ENCODE data around the gene IGFALS.

DNA sequence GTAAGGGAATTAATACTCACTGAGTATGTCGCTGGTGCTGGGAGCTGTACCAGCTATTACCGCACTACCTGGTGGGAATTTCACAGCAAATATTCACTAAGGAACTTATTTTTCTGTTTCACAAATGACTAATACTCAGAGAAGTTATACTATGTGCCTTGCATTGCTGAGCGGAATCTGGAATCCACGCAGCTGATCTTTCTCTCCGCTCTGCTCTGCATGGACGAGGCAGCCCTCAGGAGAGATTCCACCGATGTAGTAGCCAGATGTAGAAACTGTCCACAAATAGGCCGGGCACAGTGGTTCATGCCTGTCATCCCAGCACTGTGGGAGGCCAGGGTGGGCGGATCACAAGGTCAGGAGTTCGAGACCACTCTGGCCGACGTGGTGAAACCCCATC is 39.3 kb downstream of the IGFALS start:
- TF ChIP-seq, protein P1, sequence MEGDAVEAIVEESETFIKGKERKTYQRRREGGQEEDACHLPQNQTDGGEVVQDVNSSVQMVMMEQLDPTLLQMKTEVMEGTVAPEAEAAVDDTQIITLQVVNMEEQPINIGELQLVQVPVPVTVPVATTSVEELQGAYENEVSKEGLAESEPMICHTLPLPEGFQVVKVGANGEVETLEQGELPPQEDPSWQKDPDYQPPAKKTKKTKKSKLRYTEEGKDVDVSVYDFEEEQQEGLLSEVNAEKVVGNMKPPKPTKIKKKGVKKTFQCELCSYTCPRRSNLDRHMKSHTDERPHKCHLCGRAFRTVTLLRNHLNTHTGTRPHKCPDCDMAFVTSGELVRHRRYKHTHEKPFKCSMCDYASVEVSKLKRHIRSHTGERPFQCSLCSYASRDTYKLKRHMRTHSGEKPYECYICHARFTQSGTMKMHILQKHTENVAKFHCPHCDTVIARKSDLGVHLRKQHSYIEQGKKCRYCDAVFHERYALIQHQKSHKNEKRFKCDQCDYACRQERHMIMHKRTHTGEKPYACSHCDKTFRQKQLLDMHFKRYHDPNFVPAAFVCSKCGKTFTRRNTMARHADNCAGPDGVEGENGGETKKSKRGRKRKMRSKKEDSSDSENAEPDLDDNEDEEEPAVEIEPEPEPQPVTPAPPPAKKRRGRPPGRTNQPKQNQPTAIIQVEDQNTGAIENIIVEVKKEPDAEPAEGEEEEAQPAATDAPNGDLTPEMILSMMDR (IDR thresholded peaks at IDR 0.05): no peak
- TF ChIP-seq POLR2A (IDR thresholded peaks at IDR 0.05): no peak
- TF ChIP-seq EP300 (IDR thresholded peaks at IDR 0.05): no peak
